ENCODE measurements around the gene PTPN4.

The PTPN4 gene

GRCh38 chr2:119809339-119810048, 49.8 kb downstream of the PTPN4 start:
- DNase-seq = no peak

GRCh38 chr2:119810049-119810630, 50.4 kb downstream of the PTPN4 start:
- no peak for DNase-seq

GRCh38 chr2:119814216-119814615, 54.5 kb downstream of the PTPN4 start:
- DNase-seq = no peak

GRCh38 chr2:119818792-119819191, 59.1 kb downstream of the PTPN4 start:
- DNase-seq = no peak

GRCh38 chr2:119819846-119820245, 60.1 kb downstream of the PTPN4 start:
- no peak for DNase-seq

- no peak for DNase-seq
Measured at GRCh38 chr2:119820275-119820674, 60.6 kb downstream of the PTPN4 start.

- DNase-seq = no peak
Measured at GRCh38 chr2:119821266-119821665, 61.5 kb downstream of the PTPN4 start.

GRCh38 chr2:119823734-119824334, 64.1 kb downstream of the PTPN4 start:
- peak; percentile 13 for DNase-seq

- peak; percentile 24 for DNase-seq
Measured at GRCh38 chr2:119826370-119826961, 66.7 kb downstream of the PTPN4 start.

GRCh38 chr2:119827866-119828507, 68.3 kb downstream of the PTPN4 start:
- DNase-seq = no peak

GRCh38 chr2:119836455-119837142, 76.9 kb downstream of the PTPN4 start:
- DNase-seq = no peak

- no peak for DNase-seq
Measured at GRCh38 chr2:119837350-119837749, 77.6 kb downstream of the PTPN4 start.

- no peak for DNase-seq
Measured at GRCh38 chr2:119837759-119838158, 78.0 kb downstream of the PTPN4 start.

GRCh38 chr2:119838179-119838578, 78.5 kb downstream of the PTPN4 start:
- no peak for DNase-seq

GRCh38 chr2:119841550-119841949, 81.8 kb downstream of the PTPN4 start:
- DNase-seq = no peak

GRCh38 chr2:119846021-119846420, 86.3 kb downstream of the PTPN4 start:
- DNase-seq = no peak

- no peak for DNase-seq
Measured at GRCh38 chr2:119849838-119850565, 90.3 kb downstream of the PTPN4 start.

- DNase-seq = no peak
Measured at GRCh38 chr2:119852214-119852613, 92.5 kb downstream of the PTPN4 start.

- no peak for DNase-seq
Measured at GRCh38 chr2:119853777-119854399, 94.2 kb downstream of the PTPN4 start.

GRCh38 chr2:119856469-119856901, 96.8 kb downstream of the PTPN4 start:
- DNase-seq = no peak

GRCh38 chr2:119857742-119858141, 98.0 kb downstream of the PTPN4 start:
- DNase-seq = no peak

GRCh38 chr2:119859528-119859927, 99.8 kb downstream of the PTPN4 start:
- no peak for DNase-seq
